Memory B cell (primary cell): ENCODE data around the gene DOLK.
"Not testable (repeated sequence)": the region's sequence is repeated elsewhere in the genome, so short reads cannot be mapped to it uniquely, and the experiment has no call there.

ENCODE experiments used
- ATAC-seq: fragments of 150-1000 bp; cut with Tn5 transposase; 2 replicates; pipeline ENCODE4 v1.10.0; 2021; ENCODE audit warnings: low read depth, mild to moderate bottlenecking, moderate library complexity
- DNase-seq, 2 donors: peaks; one replicate each; pipeline ENCODE4 v3.0.0; 2022; ENCODE audit warnings: low spot score in 2 of 2
- H3K27ac Mint-ChIP-seq: one replicate; pipeline ENCODE4 v1.8.0; 2022; ENCODE audit warnings: mild to moderate bottlenecking, moderate library complexity, mixed read lengths
- H3K27me3 Mint-ChIP-seq: one replicate; pipeline ENCODE4 v1.8.0; 2022; ENCODE audit warnings: mixed read lengths
- H3K36me3 Mint-ChIP-seq: one replicate; pipeline ENCODE4 v1.8.0; 2022; ENCODE audit warnings: mild to moderate bottlenecking, mixed read lengths
- H3K4me1 Mint-ChIP-seq: one replicate; pipeline ENCODE4 v1.8.0; 2022; ENCODE audit warnings: mixed read lengths
- H3K4me3 Mint-ChIP-seq: one replicate; pipeline ENCODE4 v1.8.0; 2022; ENCODE audit warnings: mild to moderate bottlenecking, moderate library complexity, mixed read lengths
- H3K9me3 Mint-ChIP-seq: one replicate; pipeline ENCODE4 v1.8.0; 2022; ENCODE audit warnings: mixed read lengths

The DOLK gene

GRCh38 chr9:128947527-128948301 is at the start of gene DOLK, which contains the start of gene NUP188:
DOLK (minus strand) TSS chr9:128947603; CDS start chr9:128947303, 300 bp downstream.
NUP188 (plus strand) TSS chr9:128947699; CDS start chr9:128947720, 21 bp downstream.
- Mint-ChIP-seq H3K27ac (peak within 1 kb of the TSS; percentile 95), H3K4me3 (peak within 1 kb of the TSS; percentile 95), H3K9me3 (no peaks in the 10 kb centered on the region), H3K27me3 (no peaks in the 10 kb centered on the region), H3K4me1 (peaks cover 15% of the 10 kb centered on the region), H3K36me3 (peaks cover 2% of the 10 kb centered on the region)
- DNase-seq: peak; percentile 99
- peak; percentile 86 for ATAC-seq

- ATAC-seq (no peak), DNase-seq (no peak)
- H3K4me3 Mint-ChIP-seq: no peak overlapping the region
- H3K27me3 Mint-ChIP-seq: no peaks in the 10 kb centered on the region
- no peaks in the 10 kb centered on the region for H3K9me3 Mint-ChIP-seq
- no peaks in the 10 kb centered on the region for H3K4me1 Mint-ChIP-seq
- peaks cover 48% of the 10 kb centered on the region for H3K36me3 Mint-ChIP-seq
- no peak overlapping the region for H3K27ac Mint-ChIP-seq
These were observed 48.4 kb upstream of the DOLK start for GRCh38 chr9:128995791-128996190.

GRCh38 chr9:128992995-128993394 is 45.6 kb upstream of the DOLK start:
- no peak overlapping the region for H3K27ac Mint-ChIP-seq
- no peak overlapping the region for H3K4me3 Mint-ChIP-seq
- no peaks in the 10 kb centered on the region for H3K4me1 Mint-ChIP-seq
- no peak for ATAC-seq
- H3K9me3 Mint-ChIP-seq: no peaks in the 10 kb centered on the region
- DNase-seq: no peak
- peaks cover 45% of the 10 kb centered on the region for H3K36me3 Mint-ChIP-seq
- no peaks in the 10 kb centered on the region for H3K27me3 Mint-ChIP-seq

- Mint-ChIP-seq H3K4me3 (no peak overlapping the region), H3K36me3 (peaks cover 43% of the 10 kb centered on the region), H3K9me3 (no peaks in the 10 kb centered on the region), H3K27ac (no peak overlapping the region), H3K4me1 (no peaks in the 10 kb centered on the region), H3K27me3 (no peaks in the 10 kb centered on the region)
- no peak for ATAC-seq
- no peak for DNase-seq
These were observed 40.4 kb upstream of the DOLK start for GRCh38 chr9:128987805-128988204.

GRCh38 chr9:128986671-128987070 is 39.3 kb upstream of the DOLK start:
- DNase-seq (no peak), ATAC-seq (no peak)
- Mint-ChIP-seq H3K4me3 (no peak overlapping the region), H3K27me3 (no peaks in the 10 kb centered on the region), H3K4me1 (no peaks in the 10 kb centered on the region), H3K9me3 (no peaks in the 10 kb centered on the region), H3K27ac (no peak overlapping the region), H3K36me3 (peaks cover 44% of the 10 kb centered on the region)

- ATAC-seq: no peak
- peaks cover 51% of the 10 kb centered on the region for H3K36me3 Mint-ChIP-seq
- no peaks in the 10 kb centered on the region for H3K9me3 Mint-ChIP-seq
- no peak overlapping the region for H3K4me3 Mint-ChIP-seq
- H3K4me1 Mint-ChIP-seq: no peaks in the 10 kb centered on the region
- H3K27ac Mint-ChIP-seq: no peak overlapping the region
- DNase-seq: no peak
- H3K27me3 Mint-ChIP-seq: no peaks in the 10 kb centered on the region
These were observed 36.1 kb upstream of the DOLK start for GRCh38 chr9:128983536-128983935.

- no peaks in the 10 kb centered on the region for H3K4me1 Mint-ChIP-seq
- H3K36me3 Mint-ChIP-seq: peaks cover 32% of the 10 kb centered on the region
- no peak for ATAC-seq
- H3K9me3 Mint-ChIP-seq: no peaks in the 10 kb centered on the region
- no peaks in the 10 kb centered on the region for H3K27me3 Mint-ChIP-seq
- H3K4me3 Mint-ChIP-seq: no peak overlapping the region
- no peak for DNase-seq
- no peak overlapping the region for H3K27ac Mint-ChIP-seq
These were observed 31.7 kb upstream of the DOLK start for GRCh38 chr9:128979111-128979510.

GRCh38 chr9:128972956-128973355 is 25.6 kb upstream of the DOLK start:
- H3K27ac Mint-ChIP-seq: no peak overlapping the region
- DNase-seq: no peak
- no peaks in the 10 kb centered on the region for H3K27me3 Mint-ChIP-seq
- no peak for ATAC-seq
- H3K4me1 Mint-ChIP-seq: no peaks in the 10 kb centered on the region
- no peaks in the 10 kb centered on the region for H3K9me3 Mint-ChIP-seq
- peaks cover 42% of the 10 kb centered on the region for H3K36me3 Mint-ChIP-seq
- H3K4me3 Mint-ChIP-seq: no peak overlapping the region

- Mint-ChIP-seq H3K36me3 (peaks cover 42% of the 10 kb centered on the region), H3K9me3 (no peaks in the 10 kb centered on the region), H3K27ac (no peak overlapping the region), H3K4me1 (no peaks in the 10 kb centered on the region), H3K4me3 (no peak overlapping the region), H3K27me3 (no peaks in the 10 kb centered on the region)
- no peak for DNase-seq
- no peak for ATAC-seq
These were observed 22.1 kb upstream of the DOLK start for GRCh38 chr9:128969491-128969890.

GRCh38 chr9:128961403-128961802 is 14.0 kb upstream of the DOLK start:
- H3K36me3 Mint-ChIP-seq: peaks cover 23% of the 10 kb centered on the region
- H3K9me3 Mint-ChIP-seq, DNase-seq, ATAC-seq, H3K4me1 Mint-ChIP-seq, H3K27me3 Mint-ChIP-seq, H3K4me3 Mint-ChIP-seq, H3K27ac Mint-ChIP-seq: not testable (repeated sequence)

- Mint-ChIP-seq H3K4me3 (peak overlapping the region; percentile 95), H3K27me3 (no peaks in the 10 kb centered on the region), H3K36me3 (peaks cover 2% of the 10 kb centered on the region), H3K9me3 (no peaks in the 10 kb centered on the region), H3K27ac (peak overlapping the region; percentile 95), H3K4me1 (peaks cover 15% of the 10 kb centered on the region)
- no peak for DNase-seq
- no peak for ATAC-seq
These were observed 201 bp downstream of the DOLK start for GRCh38 chr9:128947277-128947526.

GRCh38 chr9:128946571-128947276 is 679 bp downstream of the DOLK start:
- ATAC-seq (peak; percentile 2), DNase-seq (no peak)
- Mint-ChIP-seq H3K9me3 (no peaks in the 10 kb centered on the region), H3K36me3 (peaks cover 2% of the 10 kb centered on the region), H3K4me3 (peak overlapping the region; percentile 95), H3K27me3 (no peaks in the 10 kb centered on the region), H3K4me1 (peaks cover 15% of the 10 kb centered on the region), H3K27ac (peak overlapping the region; percentile 95)

- Mint-ChIP-seq H3K4me3 (peak overlapping the region; percentile 95), H3K27me3 (no peaks in the 10 kb centered on the region), H3K27ac (peak overlapping the region; percentile 14), H3K9me3 (no peaks in the 10 kb centered on the region), H3K4me1 (peaks cover 15% of the 10 kb centered on the region), H3K36me3 (peaks cover 2% of the 10 kb centered on the region)
- ATAC-seq (no peak), DNase-seq (no peak)
These were observed 1.5 kb downstream of the DOLK start for GRCh38 chr9:128945798-128946501.

GRCh38 chr9:128944966-128945365 is 2.4 kb downstream of the DOLK start:
- ATAC-seq, DNase-seq, H3K27ac Mint-ChIP-seq, H3K9me3 Mint-ChIP-seq, H3K36me3 Mint-ChIP-seq, H3K27me3 Mint-ChIP-seq: not testable (repeated sequence)
- Mint-ChIP-seq H3K4me1 (peaks cover 15% of the 10 kb centered on the region), H3K4me3 (peak overlapping the region; percentile 24)
